ENCODE data around the gene SLC25A22.

SLC25A22 gene

GRCh38 chr11:819129-819931 is 21.2 kb upstream of the SLC25A22 start:
- Histone ChIP-seq H3F3A (ENCODE audit: low read depth) (no peaks in the 10 kb centered on the region), H3K4me2 (ENCODE audit: low read depth, low read length, poor library complexity, severe bottlenecking) (peak overlapping the region; percentile 97), H3K4me3 (ENCODE audit: low read length, poor library complexity, severe bottlenecking) (peak overlapping the region; percentile 89), H2AFZ (ENCODE audit: low read length) (peak overlapping the region; percentile 42; the same call in 1 of the 2 replicates), H3K36me3 (ENCODE audit: insufficient read depth, low read length) (no peaks in the 10 kb centered on the region), H3K9me3 (ENCODE audit: insufficient read depth, low read depth, low read length) (no peaks in the 10 kb centered on the region), H3K9ac (ENCODE audit: low read depth, low read length, poor library complexity, severe bottlenecking) (peak overlapping the region; percentile 81), H3K27me3 (ENCODE audit: insufficient read depth, low read length, poor library complexity, severe bottlenecking) (no peaks in the 10 kb centered on the region), H3K9me2 (replicated peaks; ENCODE audit: low read depth, low read length) (no peaks in the 10 kb centered on the region), H4K20me1 (ENCODE audit: insufficient read depth, low read length, poor library complexity, severe bottlenecking) (peaks cover 27% of the 10 kb centered on the region), H3K79me2 (ENCODE audit: insufficient read depth, low read length) (peaks cover 24% of the 10 kb centered on the region), H3K4me1 (ENCODE audit: insufficient read depth, low read length, poor library complexity, severe bottlenecking) (peaks cover 14% of the 10 kb centered on the region)
- no peak for TF ChIP-seq CTCF (conservative IDR thresholded peaks at IDR 0.05; ENCODE audit: low read length)
- TF ChIP-seq EZH2phosphoT487 (IDR thresholded peaks at IDR 0.05; ENCODE audit: borderline replicate concordance) = no peak

- TF ChIP-seq EZH2phosphoT487 (IDR thresholded peaks at IDR 0.05; ENCODE audit: borderline replicate concordance) (no peak), CTCF (conservative IDR thresholded peaks at IDR 0.05; ENCODE audit: low read length) (no peak)
- Histone ChIP-seq H2AFZ (ENCODE audit: low read length) (peak within 1 kb of the TSS; percentile 42; the same call in 1 of the 2 replicates), H3K79me2 (ENCODE audit: insufficient read depth, low read length) (peaks cover 25% of the 10 kb centered on the region), H3K9ac (ENCODE audit: low read depth, low read length, poor library complexity, severe bottlenecking) (peak within 1 kb of the TSS; percentile 81), H3K27me3 (ENCODE audit: insufficient read depth, low read length, poor library complexity, severe bottlenecking) (no peaks in the 10 kb centered on the region), H4K20me1 (ENCODE audit: insufficient read depth, low read length, poor library complexity, severe bottlenecking) (peaks cover 27% of the 10 kb centered on the region), H3K9me3 (ENCODE audit: insufficient read depth, low read depth, low read length) (no peaks in the 10 kb centered on the region), H3K36me3 (ENCODE audit: insufficient read depth, low read length) (peaks cover 1% of the 10 kb centered on the region; the same call in 1 of the 2 replicates), H3K4me3 (ENCODE audit: low read length, poor library complexity, severe bottlenecking) (peak within 1 kb of the TSS; percentile 89), H3K9me2 (replicated peaks; ENCODE audit: low read depth, low read length) (no peaks in the 10 kb centered on the region), H3K4me1 (ENCODE audit: insufficient read depth, low read length, poor library complexity, severe bottlenecking) (peaks cover 14% of the 10 kb centered on the region), H3F3A (ENCODE audit: low read depth) (no peaks in the 10 kb centered on the region), H3K4me2 (ENCODE audit: low read depth, low read length, poor library complexity, severe bottlenecking) (peak within 1 kb of the TSS; percentile 97)
Observed at GRCh38 chr11:818396-819128, 20.5 kb upstream of the SLC25A22 start, which contains the start of gene PNPLA2. TSS of gene PNPLA2 (plus strand) at chr11:818914. CDS start at chr11:819719, 805 bp downstream.

- Histone ChIP-seq H3K79me2 (ENCODE audit: insufficient read depth, low read length) (peaks cover 35% of the 10 kb centered on the region), H3F3A (ENCODE audit: low read depth) (no peaks in the 10 kb centered on the region), H4K20me1 (ENCODE audit: insufficient read depth, low read length, poor library complexity, severe bottlenecking) (peaks cover 34% of the 10 kb centered on the region), H3K36me3 (ENCODE audit: insufficient read depth, low read length) (peaks cover 20% of the 10 kb centered on the region; the same call in 1 of the 2 replicates), H3K4me1 (ENCODE audit: insufficient read depth, low read length, poor library complexity, severe bottlenecking) (peaks cover 21% of the 10 kb centered on the region), H3K27me3 (ENCODE audit: insufficient read depth, low read length, poor library complexity, severe bottlenecking) (no peaks in the 10 kb centered on the region), H3K4me3 (ENCODE audit: low read length, poor library complexity, severe bottlenecking) (no peak overlapping the region), H2AFZ (ENCODE audit: low read length) (no peak overlapping the region), H3K9ac (ENCODE audit: low read depth, low read length, poor library complexity, severe bottlenecking) (no peak overlapping the region), H3K9me2 (replicated peaks; ENCODE audit: low read depth, low read length) (no peaks in the 10 kb centered on the region), H3K4me2 (ENCODE audit: low read depth, low read length, poor library complexity, severe bottlenecking) (no peak overlapping the region), H3K9me3 (ENCODE audit: insufficient read depth, low read depth, low read length) (no peaks in the 10 kb centered on the region)
- TF ChIP-seq CTCF (conservative IDR thresholded peaks at IDR 0.05; ENCODE audit: low read length) = no peak
- no peak for TF ChIP-seq EZH2phosphoT487 (IDR thresholded peaks at IDR 0.05; ENCODE audit: borderline replicate concordance)
Observed at GRCh38 chr11:816433-816779, 18.3 kb upstream of the SLC25A22 start.

All from Loucy (cell line).